ENCODE measurements around the gene SPRY2.
A peak's percentile ranks its signal among the peaks of the same experiment; 100 is the strongest.
"Not testable (repeated sequence)": the region's sequence is repeated elsewhere in the genome, so short reads cannot be mapped to it uniquely, and the experiment has no call there.

SPRY2 gene

DNA sequence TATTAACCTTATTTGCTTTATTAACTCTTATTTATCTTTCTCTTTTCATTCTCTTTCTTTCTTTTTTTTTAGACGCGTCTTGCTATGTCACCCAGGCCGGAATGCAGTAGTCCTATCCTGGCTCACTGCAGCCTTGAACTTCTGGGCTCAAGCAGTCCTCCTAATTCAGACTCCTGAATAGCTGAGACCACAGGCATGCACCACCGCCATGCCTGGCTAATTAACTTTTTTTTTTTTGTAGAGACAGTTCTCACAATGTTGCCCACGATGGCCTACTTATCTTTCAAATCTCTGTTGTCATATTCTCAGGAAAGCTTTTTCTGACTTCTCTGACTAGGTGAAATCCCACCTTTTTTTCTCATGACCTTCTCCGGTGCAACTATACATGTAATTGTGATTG lies 7.8 kb upstream of the SPRY2 start:
- DNase-seq (ENCODE audit: low spot score), result no peak

DNA sequence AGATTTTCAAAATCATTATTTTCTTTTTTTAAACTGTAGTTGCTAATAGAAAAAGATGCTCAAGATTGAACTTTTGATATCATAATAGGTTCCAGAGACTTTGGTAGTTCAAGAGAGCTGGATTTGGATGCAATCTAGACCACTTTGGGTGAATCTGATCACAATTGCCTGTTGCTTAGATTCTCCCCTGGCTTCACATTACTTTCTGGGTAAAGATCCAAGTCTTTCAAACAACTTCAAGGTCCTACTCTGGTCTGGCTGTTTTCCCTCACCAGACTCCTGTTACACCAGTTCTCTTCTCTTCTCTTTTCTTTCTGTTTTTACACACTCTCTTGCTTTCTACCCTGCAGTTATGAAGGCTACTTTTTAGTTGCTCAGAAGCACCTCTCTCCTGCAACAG lies 7.4 kb upstream of the SPRY2 start:
- DNase-seq (ENCODE audit: low spot score), result no peak

DNA sequence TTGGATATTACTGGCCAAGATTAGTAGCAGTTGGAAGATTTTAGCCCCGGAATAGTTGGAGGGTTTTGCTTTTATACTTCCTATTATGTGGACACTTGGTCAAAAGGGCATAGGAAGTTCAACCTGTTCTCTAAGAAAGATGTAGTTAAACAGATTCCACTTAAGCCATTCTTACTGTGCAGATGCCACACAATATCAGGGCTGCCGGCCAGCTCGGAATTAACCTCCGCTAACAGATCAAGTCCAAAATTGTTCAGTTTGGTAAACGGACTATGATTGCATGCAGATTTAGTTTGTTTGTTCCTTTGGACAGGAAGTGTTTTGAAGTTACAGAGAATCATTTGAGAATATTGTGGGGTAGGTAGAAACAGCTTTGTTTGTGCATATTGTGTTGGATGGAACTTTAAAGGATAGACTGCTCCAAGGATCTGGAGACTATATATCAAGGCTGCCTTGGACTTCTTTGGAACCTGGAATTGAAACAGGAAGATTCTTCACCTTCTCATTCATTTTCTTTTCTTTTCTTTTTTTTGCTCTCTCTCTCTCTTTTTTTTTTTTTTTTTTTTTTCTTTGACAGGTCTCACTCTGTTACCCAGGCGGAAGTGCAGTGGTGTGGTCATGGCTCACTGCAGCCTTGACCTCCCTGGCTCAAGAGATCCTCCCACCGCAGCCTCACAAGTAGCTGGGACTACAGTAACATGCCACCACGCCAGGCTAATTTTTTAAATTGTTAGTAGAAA lies 5.0 kb upstream of the SPRY2 start:
- no peak for DNase-seq (ENCODE audit: low spot score)

- DNase-seq (ENCODE audit: low spot score), result not testable (repeated sequence)
Measured at GRCh38 chr13:80344032-80344431, 3.1 kb upstream of the SPRY2 start.

DNA sequence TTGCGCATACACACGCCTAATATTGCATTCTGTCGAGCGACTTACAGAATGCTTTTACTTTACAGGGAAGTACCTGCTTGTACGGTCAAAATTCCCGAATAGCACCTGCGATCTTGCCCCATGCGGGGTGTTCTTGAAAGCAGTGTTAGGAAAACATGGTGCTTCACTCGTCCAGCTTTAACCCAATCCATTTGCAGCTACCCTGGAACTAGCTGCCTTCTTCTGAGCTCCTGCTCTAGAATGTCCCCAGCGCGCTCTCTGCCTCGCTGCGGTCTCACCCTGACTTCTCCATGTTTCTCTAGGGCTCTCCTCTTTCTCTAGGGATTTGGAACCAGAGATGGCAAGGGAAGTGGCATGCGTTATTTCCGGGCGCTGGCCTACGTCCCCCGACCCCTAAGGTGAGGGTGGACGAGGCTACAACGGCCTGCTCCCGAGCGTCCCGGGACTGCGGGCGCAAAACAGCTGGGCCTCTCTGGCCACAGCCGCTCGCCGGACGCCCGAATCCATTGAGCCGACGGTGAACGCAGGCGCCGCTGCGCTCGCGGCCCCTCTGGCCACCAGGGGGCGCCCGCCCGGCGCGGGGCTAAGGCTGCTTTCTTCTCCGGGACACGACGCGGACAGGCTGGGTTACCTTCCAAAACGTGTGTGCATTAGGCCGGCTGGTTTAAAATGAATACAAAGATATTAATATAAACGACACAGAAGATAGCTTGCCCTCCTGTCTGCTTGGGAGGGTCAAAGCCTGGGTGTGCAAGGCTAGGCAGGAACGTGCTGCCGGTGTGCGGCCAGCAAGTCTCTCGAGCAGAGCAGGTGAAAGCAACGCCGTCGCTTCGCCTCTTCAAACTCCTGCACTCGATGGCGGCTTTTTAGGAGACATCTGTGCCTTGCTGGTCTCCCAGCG lies 1.8 kb upstream of the SPRY2 start:
- DNase-seq (ENCODE audit: low spot score), result peak; percentile 60

- DNase-seq (ENCODE audit: low spot score), result no peak
Measured at GRCh38 chr13:80341756-80342370, 937 bp upstream of the SPRY2 start.

DNA sequence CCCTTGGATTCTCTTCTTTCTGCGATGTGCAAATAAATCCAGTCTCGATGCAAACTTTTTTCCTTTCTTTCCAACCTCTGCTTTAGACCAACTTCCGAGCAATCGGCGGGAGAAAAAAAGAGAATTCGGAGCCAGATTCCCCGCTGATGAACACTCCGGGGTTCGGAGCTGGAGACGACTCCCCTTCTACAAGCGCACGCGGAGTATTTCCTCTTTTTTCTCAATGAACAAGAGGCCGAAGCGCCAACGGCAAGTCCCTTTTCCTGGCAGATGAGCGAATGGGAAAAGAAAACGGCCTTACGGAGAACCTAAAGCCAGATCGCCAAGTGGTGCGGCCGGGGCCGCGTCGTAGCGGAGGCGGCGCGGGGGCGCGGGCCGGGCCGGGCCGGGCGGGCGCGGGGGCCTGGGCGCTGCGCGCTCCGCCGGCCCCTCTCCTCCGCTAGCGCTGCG lies 250 bp downstream of the SPRY2 start:
- no peak for DNase-seq (ENCODE audit: low spot score)

DNA sequence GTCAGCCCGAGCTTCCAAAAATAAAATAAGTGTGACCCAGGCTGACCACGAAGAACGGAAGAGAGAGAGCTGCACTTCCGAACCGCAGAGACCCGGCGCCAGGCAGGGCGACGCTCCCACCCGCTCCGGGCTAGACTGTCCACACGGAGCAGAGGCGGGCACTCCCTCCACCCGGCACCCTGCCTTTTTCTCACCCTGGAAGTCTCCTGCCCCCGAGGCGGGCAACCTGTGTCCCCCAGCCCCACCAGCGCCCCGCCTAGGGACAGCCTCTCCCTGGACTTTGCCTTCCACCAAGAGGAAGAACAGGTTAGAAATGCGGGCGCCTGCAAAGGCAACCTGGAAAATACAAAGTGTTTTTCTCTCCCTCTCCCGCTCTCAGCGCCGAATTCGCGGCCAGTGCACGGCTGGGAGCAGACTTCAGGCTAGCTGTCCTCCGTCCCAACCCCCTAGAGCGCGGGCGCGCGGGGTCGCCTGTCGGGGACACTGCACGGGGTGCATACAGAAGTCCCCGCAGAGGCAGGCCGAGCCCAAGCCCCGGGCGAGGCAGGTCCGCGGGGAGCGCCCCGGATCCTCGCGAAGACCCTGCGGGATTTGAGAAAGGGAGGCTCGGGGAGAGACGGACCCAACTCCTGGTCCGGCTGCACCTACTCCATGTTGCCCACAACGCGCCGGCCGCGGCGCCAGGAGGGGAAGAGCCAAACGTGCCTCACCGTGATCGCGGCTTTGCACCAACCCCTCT lies 845 bp downstream of the SPRY2 start:
- no peak for DNase-seq (ENCODE audit: low spot score)

DNA sequence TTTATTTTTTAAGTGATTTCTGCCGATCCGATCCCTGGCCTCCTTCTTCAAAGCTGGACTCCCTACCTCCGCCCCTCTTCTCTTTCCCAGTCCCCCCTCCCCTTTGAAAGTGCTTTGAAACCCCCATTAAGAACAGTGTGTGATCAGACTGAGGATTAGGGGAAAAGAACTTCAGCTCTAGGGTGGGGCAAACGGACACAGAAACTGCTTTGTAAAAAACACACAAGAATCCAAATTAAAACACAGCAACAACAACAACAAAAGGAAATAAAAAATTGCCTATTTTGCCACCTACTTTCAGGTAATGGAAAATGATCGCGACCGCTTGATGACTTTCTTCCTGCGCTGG lies 1.4 kb downstream of the SPRY2 start:
- DNase-seq (ENCODE audit: low spot score), result no peak

DNA sequence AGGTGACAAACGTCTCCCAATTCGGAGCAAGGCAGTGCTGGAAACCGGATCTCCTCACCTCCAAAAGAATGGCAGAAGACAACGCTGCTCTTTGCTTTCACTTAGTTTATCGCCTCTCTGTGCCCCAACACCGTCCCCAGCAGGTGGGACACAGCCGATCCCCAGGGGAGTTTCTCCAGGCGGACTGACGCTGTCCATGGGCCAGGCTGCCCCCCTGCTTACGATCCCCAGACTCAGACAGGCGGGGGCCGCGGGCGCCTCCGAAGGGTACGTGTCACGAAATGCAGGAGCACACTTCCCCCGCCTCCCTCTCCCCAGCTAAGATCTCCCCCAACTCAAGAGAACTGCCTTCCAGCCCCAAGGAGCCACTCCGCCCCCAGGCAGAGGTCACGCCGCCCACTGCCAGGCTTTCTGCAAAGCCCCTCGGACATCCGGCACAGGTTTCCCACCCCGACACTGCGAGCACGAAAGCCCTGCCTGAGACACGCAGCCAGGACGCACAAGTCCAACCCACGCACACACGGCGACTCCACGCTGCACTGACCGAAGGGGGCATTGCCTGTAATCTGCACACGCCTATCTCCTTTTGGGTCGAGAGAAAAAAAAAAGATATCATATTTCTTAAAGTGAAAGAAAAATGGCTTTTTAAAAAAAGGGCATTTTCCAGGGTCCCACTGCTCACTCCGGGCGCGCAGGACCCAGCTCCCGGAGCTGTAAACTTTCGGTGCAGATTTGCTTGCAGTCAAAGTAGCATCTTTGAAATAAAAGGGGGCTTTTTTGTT lies 2.0 kb downstream of the SPRY2 start:
- no peak for DNase-seq (ENCODE audit: low spot score)

DNA sequence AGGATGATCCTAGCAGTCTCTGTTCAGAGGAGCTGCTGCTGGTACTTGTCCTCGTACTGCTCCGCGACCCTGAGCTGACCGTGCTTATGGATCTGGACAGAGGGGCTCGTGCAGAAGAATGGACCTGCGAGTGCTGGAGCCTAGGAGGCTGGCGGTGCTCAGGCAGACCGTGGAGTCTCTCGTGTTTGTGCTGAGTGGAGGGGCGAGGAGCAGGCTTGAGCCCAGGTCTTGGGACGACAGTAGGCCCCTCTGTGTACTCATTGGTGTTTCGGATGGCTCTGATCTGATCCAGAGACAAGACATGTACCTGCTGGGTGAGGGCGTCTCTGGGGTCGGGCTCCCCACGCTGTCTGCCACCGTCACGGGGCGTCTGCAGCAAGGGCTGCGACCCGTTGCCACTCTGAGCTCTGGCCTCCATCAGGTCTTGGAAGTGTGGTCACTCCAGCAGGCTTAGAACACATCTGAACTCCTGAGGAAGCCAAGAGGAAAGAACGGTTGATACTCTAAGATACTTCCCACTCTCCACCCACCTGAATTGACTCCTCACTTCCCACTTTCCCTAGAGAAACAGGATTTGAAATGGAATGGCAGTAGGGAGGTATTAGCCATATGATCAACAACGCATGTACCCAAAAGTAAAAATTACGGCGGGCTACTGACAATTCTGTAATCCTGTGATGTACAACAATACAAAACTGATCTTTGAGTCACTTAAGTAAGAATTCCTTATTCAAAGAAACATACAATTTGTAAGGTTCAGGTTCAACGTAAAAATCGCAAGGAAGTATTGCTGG lies 3.4 kb downstream of the SPRY2 start:
- DNase-seq (ENCODE audit: low spot score), result no peak

DNA sequence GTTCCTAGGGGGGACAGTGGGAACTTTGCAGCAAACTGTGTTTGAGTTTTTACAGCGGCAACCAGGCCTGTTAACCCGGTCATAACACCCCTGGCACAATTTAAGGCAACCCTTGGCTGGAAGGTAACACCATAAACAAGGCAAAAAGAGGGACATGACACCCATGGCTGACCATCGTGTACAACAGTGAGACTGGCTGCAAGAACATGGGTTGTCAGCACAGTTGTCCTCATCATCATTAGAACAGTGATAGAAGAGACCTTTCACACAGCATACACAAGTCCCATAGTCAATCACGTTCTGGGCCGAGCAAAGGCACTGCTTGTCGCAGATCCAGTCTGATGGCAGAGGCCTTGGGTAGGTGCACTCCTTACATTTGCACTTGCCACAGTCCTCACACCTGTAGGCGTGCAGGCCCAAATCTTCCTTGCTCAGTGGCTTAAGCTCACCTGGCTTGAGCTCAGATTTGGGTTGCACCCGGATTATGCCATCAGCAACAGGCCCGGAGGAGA lies 4.1 kb downstream of the SPRY2 start:
- DNase-seq (ENCODE audit: low spot score), result no peak

- no peak for DNase-seq (ENCODE audit: low spot score)
Measured at GRCh38 chr13:80336370-80336769, 4.6 kb downstream of the SPRY2 start.

DNA sequence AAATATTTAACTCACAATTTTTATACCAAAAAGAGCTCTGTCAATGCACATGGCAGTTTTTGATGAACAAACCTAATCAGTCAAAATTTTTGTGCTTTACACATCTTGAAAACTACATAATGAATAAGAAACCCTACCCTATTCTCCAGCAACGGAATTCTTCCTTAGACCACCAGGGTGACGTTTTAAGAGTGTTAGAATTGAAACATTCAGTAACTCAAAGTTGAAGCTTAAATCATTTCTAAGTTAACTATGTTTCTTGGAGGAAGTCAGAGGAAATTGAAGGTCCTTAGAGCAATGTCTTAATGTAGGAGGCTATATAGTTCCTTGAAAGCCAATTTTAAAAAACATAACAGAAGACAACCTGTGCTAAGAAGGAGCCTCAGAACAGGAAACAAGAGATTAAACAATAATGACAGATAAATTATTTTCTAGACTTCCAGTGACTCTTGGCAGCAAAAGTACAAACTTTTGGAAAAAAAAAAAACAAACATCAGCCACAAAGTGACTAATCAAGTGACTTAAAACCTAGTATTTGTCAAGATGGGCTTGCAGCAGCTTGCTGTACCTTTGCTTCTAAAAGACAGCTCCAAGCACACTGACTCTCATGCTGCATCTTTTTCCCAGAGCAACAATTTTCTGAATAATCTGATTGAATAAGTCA lies 6.2 kb downstream of the SPRY2 start:
- no peak for DNase-seq (ENCODE audit: low spot score)

DNA sequence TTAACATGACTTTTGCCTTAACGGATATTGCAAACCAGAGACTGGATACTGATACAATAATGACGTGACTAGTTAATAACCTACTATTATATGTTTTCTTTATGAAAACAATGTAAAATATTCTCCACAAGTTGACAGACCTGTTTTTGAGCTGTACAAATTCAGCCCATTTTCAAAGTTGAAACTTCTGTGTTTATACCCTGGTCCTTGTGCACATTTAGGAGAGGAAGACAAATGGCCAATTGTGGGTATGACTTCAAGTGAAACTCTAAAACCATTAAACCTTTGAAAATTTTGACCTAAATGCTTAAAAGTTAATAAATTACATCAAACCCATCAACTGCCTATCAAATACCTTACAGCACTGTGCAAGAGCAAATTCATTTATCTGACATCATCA lies 8.9 kb downstream of the SPRY2 start:
- no peak for DNase-seq (ENCODE audit: low spot score)

DNA sequence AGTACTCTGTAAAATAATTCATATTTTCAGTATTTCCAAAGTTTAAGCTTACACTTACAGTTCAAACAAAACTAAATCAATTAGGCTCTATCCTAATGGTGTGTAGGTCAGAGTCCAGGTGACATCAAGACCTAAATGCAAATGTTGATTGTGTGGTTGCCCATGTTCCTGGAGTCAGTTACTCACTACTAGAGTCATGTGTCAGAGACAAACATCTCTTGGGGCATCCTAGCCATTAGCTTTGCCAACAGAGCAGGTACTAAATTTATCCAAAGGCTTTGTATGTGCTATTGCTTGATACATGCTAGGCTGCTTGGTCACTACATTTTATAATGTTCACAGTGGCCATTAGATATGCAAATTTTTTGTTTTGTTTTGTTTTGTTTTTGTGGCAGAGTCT lies 11.7 kb downstream of the SPRY2 start:
- no peak for DNase-seq (ENCODE audit: low spot score)

DNA sequence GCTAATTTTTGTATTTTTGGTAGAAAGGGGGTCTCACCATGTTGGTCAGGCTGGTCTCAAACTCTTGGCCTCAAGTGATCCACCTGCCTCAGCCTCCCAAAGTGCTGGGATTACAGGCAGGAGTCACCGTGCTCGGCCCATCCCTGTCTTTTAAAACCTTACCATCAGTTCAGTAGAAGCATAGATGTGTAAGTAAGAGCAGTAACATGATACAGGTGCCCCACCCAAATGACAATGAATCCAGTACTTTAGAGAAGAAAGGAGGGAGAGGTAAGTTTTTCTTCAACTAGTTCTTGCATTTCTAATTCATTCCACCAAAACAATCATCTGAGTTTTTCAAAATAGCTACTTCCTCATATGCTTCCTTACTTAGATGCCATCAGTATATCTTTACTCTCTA lies 21.9 kb downstream of the SPRY2 start:
- DNase-seq (ENCODE audit: low spot score), result no peak

GRCh38 chr13:80314711-80315653 lies 25.9 kb downstream of the SPRY2 start:
- no peak for DNase-seq (ENCODE audit: low spot score)

All from activated CD4-positive, alpha-beta T cell treated with anti-CD3 and anti-CD28 coated beads, Interleukin-2, Interleukin-4, amounts not matched to agents 100 ng/mL and 50 ng/mL, durations not matched to agents 16 hours and 8 hours (primary cell).